GM06990 (cell line): Measurements from ENCODE around the gene SLC18B1.

Source experiments
- DNase-seq: peaks from one replicate; pipeline ENCODE4 v3.0.0-alpha.2; 2011; ENCODE audit not compliant: insufficient read length; ENCODE audit errors: extremely low read depth
- H3K27me3 ChIP-seq: replicated peaks from 2 replicates; pipeline ENCODE4 v1.6.0; 2011; ENCODE audit warnings: low read length; ENCODE audit not compliant: control insufficient read depth, insufficient read depth
- H3K36me3 ChIP-seq: 2 replicates; pipeline ENCODE4 v1.5.1; 2011; ENCODE audit warnings: low read length; ENCODE audit not compliant: control insufficient read depth, insufficient read depth
- H3K4me3 ChIP-seq: replicated peaks from 2 replicates; pipeline ENCODE4 v1.5.1; 2011; ENCODE audit warnings: low read depth, mild to moderate bottlenecking, control low read depth, low read length
- CTCF ChIP-seq: IDR thresholded peaks from 2 replicates; pipeline ENCODE4 v1.5.1; 2011; ENCODE audit warnings: low read length, control low read depth, mild to moderate bottlenecking, inconsistent platforms; ENCODE audit not compliant: insufficient read depth, poor library complexity, severe bottlenecking

Gene SLC18B1

GRCh38 chr6:132814716-132815570 is 16.5 kb upstream of the SLC18B1 start:
- no peak for TF ChIP-seq CTCF
- H3K4me3 ChIP-seq, result peak overlapping the region; percentile 77
- H3K27me3 ChIP-seq, result no peaks in the 10 kb centered on the region
- peaks cover 21% of the 10 kb centered on the region for H3K36me3 ChIP-seq
- no peak for DNase-seq

- Histone ChIP-seq H3K4me3 (peak overlapping the region; percentile 77), H3K36me3 (peaks cover 17% of the 10 kb centered on the region), H3K27me3 (no peaks in the 10 kb centered on the region)
- no peak for TF ChIP-seq CTCF
- peak; percentile 65 for DNase-seq
Measured at GRCh38 chr6:132813173-132813856, 14.9 kb upstream of the SLC18B1 start.

GRCh38 chr6:132812756-132813172 is 14.3 kb upstream of the SLC18B1 start:
- H3K36me3 ChIP-seq, result peaks cover 12% of the 10 kb centered on the region
- DNase-seq, result no peak
- H3K4me3 ChIP-seq, result peak overlapping the region; percentile 77
- no peaks in the 10 kb centered on the region for H3K27me3 ChIP-seq
- no peak for TF ChIP-seq CTCF

GRCh38 chr6:132812255-132812732 is 13.9 kb upstream of the SLC18B1 start:
- H3K4me3 ChIP-seq, result peak overlapping the region; percentile 77; the same call in 1 of the 2 replicates
- DNase-seq, result no peak
- peaks cover 8% of the 10 kb centered on the region for H3K36me3 ChIP-seq
- TF ChIP-seq CTCF, result no peak
- no peaks in the 10 kb centered on the region; the same call in 1 of the 2 replicates for H3K27me3 ChIP-seq

- peaks cover 4% of the 10 kb centered on the region for H3K36me3 ChIP-seq
Measured at GRCh38 chr6:132811276-132811675, 12.8 kb upstream of the SLC18B1 start.

More at GRCh38 chr6:132811276-132811675, 12.8 kb upstream of the SLC18B1 start:
- no peak for DNase-seq
- Histone ChIP-seq H3K4me3 (no peak overlapping the region), H3K27me3 (no peaks in the 10 kb centered on the region; the same call in 1 of the 2 replicates)
- TF ChIP-seq CTCF, result no peak
